HS-5 (cell line): ENCODE measurements around the gene INAFM1.
A peak's percentile ranks its signal among the peaks of the same experiment; 100 is the strongest.
"Not testable (repeated sequence)": the region's sequence is repeated elsewhere in the genome, so short reads cannot be mapped to it uniquely, and the experiment has no call there.

Experiments used
- DNase-seq: peaks from one replicate; pipeline ENCODE4 v3.0.0-alpha.2; 2012; ENCODE audit warnings: low read depth

INAFM1 gene

DNA sequence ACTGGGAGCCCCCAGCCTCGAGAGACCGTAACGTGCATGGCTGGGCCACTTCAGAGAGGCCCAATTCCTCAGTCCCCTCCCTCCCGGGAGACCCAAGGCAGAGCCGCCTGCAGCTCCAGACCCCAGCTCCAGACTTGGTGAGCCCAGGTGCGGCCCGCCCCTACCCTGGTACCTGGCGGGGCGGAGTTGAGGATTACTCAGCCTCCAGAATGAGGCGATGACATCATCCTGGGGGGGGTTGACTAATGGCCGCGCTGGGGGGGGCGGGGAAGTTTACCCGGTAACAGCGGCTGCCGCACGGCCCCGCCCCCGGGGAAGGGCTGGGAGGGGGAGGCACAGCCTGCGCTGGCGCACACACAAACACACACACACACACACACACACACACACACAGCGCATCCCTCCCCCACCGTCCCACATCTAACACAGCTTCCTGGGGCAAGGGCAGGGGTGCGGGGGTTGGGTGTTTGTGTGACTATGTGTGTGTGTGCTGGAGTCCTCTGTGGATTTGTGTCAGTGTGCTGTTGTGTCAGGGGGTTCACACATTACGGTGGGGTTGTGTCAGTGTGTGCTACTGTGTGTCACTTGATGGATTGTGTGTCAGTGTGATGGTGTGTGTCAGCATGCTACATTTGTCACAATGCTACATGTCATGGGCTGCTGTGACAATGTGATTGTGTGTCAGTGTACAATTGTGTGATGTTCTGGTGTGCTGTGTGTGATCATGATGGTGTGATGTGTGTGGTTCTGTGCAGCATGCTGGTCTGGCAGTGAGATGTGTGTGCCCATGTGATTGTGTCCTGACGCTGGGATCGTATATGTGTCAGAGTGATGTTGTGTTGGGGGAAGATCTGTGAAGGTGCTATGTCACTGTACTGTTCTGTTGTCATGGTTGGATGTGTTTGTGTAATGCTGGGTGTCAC lies 33.4 kb upstream of the INAFM1 start:
- DNase-seq = no peak

DNA sequence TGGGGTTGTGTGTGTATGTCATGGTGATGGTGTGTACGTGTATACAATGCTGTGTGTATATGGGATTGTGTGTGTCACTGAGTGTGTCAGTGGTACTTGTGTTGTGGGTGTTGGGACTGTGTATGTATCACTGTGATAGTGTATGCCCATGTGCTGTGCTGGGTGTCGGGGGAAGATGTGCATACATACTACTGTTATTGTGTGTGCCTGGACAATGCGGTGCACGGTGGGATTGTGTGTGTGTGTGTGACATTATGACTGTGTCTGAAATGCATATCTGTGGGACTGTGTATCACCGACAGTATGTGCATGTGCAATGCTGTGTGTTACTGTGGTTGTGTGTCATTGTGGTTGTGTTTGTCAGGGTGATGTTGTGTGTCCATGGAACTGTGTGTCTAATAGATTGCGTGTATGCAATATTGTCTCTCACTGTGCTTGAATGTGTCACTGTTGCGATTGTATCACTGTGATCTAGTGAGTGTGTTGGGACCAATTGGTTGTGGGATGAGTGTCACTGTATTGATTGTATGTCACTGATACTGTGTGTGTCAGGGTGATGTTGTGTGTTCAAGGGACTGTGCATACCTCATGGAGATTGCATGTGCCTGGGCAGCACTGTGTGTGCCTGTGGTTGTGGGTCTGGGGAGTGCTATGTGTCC lies 32.6 kb upstream of the INAFM1 start:
- no peak for DNase-seq

DNA sequence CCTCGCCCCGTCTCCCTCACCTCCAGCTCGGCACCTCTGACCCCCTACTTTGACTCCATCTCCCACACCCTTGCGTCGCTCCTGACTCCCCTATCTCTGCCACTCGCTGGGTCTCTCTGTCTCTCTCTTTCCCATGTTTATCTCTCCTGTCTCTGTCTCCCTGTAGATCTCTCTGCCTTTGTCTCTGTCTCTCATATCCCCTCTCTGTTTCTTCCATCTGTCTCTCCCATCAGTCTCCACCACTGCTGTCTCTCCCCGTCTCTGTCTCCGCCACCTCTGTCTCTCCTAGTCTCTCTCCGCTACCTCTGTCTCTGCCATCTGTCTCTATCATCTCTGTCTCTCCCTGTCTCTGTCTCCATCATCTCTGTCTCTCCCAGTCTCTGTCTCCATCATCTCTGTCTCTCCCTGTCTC lies 31.3 kb upstream of the INAFM1 start:
- no peak for DNase-seq

DNA sequence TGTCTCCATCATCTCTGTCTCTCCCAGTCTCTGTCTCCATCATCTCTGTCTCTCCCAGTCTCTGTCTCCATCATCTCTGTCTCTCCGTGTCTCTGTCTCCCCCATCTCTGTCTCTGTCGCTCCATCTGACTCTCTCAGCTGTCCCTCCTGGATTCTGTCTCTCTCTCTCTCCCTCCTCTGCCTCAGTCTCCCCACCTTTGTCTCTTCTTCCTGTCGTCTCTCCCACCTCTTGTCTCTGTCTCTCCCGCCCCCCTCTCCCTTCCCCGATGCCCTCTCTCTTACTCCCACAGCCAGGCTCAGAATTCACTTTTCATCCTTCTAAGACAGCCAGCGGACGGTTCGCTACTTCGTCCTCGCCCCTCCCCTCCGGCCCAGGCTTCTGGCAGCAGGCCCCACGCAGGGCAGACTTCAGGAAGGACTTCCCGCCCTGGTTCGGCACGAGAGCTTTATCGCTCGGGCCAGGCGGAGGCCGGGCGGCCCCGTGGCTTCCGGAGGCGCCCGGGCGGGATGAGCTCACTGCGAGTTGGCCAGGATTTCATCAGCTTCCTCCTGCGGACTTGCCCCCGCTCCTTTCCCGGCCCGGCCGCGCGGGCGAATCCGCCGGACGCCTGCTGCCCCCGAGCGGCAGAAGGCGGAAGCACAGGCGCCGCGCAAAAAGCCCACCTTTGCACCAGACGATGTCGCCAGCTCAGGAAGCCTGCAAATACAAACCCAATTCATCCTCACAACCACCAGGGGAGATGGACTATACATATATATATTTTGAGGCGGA lies 30.7 kb upstream of the INAFM1 start:
- DNase-seq = peak; percentile 86

DNA sequence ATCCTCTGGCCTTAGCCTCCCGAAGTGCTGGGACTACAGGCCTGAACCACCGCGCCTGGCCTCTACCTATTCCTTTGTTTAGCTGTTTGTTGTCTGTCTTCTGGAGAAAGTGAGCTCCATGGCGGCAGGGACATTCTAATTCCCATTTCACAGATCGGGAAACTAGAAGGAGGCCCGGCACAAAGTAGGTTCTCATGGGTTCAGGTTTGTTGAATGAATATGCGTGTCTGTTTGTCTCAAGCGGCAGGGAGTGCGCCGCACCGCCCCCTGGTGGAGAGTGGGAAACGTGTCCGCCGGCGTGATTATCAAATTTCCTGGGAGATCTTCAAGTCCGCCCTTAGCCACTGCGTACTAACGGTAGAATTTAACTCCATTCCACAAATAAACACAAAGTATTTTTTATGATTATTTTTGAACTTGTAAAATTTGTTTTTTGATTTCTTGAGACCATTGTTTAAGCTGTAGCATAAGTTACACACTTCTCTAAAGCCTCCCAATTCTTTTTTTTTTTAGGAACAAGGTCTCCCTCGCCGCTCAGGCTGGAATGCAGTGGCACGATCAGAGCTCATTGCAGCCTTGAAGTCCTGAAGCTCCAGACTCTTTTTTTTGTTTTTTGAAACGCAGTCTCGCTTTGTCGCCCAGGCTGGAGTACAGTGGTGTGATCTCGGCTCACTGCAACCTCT lies 27.2 kb upstream of the INAFM1 start:
- DNase-seq = no peak

DNA sequence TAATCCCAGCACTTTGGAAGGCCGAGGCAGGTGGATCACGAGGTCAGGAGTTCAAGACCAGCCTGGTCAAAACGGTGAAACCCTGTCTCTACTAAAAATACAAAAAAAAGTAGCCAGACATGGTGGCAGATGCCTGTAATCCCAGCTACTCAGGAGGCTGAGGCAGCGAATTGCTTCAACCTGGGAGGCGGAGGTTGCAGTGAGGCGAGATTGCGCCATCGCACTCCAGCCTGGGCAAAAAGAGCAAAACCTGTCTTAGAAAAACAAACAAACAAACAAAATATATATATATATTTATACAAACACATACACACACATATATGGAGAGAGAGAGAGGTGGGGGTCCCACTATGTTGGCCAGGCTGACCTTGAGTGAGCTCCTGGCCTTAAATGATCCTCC lies 21.7 kb upstream of the INAFM1 start:
- DNase-seq = not testable (repeated sequence)

DNA sequence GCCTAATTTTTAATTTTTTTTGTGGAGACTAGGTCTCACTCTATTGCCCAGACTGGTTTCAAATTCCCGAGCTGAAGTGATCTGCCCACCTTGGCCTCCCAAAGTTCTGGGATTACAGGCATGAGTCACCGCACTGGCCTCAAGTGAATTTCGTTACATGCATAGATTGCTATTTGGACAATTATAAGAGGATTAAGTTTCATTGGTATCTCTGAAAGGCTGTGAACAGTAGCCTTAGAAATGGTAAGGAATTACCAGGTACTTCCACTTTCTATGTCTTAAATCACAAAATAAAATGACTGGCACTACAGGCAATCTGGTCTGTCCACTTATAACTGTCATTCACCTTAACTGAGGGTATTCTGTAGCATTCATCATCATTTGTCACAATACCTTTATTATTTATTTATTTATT lies 21.2 kb upstream of the INAFM1 start:
- peak; percentile 82 for DNase-seq

DNA sequence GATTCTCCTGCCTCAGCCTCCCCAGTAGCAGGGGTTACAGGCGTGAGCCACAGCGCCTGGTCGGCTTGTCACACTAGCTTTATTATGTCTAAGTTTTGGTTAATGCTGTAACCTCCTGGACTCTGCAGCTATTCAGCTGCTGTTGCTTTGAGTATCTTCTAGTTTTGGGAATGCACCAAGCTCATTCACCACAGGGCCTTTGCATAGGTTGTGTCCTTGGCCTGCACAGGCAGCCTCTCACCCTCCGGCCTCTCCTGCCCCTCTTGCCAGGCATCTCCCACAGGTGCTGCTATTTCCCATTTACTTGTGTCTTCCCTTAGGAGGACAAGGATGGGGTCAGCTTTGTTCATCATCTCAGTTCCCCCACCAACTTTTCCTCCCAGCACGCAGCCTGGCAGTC lies 20.7 kb upstream of the INAFM1 start:
- DNase-seq = no peak

DNA sequence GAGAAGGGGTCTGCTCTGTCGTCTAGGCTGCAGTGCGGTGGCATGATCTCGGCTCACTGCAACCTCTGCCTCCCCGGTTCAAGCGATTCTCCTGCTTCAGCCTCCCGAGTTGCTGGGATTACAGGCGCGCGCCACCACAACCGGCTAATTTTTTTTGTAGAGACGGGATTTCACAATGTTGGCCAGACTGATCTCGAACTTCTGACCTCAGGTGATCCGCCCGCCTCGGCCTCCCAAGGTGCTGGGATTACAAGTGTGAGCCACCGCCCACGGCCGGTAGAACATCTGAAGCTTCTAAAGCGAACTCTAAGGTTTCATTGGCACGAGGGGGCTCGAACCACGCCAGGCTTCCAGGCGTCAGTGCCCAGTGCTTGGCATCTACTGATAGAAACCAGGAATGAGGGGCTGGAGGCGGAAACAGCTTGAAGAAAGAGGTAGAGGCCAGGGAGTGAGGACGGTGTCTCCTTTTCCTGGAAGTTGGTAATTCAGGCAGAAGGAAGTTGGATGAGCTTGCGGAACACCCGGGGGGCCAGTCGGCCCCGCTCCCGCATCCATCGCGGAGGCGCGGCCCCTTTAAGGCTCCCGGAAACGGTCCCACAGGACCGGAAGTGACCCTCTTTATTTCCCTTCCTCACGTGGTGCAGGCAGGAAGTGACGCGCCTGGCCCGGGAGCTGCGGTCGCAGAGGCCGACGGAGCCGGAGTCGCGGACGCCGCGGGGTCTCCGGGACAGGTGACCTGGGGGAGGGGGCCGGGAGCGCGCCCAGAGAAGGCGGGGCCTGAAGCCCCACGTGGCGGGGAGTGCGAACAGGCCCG lies 18.6 kb upstream of the INAFM1 start, which contains the start of gene CCDC9:
Gene CCDC9, plus strand, starts transcription at position 647 of the 814 bp plus-strand sequence. CDS start 1,876 bp downstream, outside the sequence.
- DNase-seq = peak; percentile 77

DNA sequence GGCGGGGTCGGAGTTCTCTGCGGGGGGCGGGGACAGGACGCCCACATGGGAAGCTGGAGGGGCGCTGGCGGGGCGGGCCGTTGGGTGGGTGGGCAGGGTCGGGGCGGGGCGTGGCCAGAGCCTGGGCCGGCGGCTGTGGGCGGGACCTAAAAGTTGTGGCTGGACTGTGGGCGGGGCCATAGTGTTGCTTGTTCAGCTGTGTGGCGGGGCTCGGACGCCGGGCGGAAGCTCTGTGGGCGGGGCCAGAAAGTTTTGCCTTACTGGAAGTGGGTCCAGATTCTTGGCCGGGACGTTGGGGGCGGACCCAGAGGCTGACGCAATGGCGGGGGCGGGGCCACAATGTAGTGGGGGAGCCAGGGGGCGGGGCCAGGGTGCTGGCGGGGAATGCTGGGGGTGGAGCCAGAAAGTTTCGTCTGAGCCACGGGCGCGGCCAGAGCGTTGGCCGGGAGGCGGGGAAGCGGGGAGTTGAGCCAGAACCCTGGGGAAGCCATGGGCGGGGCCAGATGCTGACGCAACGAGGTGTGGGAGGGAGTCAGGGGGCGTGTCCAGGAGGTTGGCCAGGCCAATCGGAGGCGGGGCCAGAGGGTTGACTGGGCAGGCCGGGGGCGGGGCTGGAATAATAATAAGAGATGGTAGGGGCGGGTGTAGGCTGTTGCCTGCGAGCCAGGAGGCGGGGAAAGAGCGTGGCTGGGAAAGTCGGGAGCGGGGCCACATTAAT lies 17.8 kb upstream of the INAFM1 start:
- peak; percentile 93 for DNase-seq

DNA sequence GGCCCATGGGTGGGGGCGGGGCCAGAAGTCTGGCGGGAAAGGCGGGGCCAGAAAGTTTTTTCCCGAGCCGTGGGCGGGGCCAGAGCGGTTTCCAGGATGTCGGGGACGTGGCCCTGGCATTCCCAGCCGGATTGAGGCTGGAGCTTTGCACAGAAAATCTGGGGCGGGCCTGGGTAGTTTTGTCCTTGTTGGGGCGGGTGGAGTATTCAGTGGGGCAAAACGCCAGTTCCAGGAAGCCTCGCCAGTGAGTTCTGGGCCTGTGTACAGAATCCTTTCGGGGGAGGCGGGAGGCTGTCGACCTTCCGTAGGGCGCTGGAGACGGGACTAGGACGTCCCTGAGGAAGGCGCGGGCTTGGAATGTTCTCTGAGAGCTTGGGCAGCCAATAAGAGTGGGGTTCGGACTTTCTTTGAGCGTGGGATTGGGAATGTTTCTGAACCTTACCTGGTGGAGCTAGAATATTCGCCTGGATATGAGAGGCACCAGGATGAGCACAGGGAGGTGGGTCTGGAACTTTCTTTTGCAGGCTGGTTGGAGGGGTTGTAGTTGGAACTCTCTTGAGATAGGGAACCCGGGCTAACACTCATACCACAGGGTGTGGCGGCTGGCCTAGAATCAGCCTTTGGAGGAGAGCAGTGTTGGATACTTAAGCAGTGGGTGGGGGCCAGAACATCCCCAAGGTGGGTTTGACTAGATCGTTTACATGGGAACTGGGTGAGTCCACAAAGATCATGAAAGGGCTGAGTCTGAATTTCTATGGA lies 17.1 kb upstream of the INAFM1 start:
- DNase-seq = no peak

DNA sequence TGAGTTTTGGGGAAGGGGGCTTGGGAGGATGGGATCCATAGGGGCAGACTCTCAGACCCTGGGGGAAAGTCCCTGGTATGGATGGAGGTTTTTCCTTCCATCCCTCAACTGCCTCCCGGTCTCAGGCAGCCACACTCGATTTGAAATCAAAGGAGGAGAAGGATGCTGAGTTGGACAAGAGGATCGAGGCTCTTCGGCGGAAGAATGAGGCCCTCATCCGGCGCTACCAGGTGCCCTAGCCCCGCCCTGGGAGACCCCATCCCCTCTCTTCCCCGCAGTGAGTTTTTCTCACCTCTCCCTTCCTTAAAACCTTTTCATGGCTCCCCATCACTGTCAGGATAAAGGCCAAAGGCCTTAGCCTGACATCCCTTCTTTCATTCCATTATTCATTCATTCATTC lies 16.3 kb upstream of the INAFM1 start:
- DNase-seq = no peak

DNA sequence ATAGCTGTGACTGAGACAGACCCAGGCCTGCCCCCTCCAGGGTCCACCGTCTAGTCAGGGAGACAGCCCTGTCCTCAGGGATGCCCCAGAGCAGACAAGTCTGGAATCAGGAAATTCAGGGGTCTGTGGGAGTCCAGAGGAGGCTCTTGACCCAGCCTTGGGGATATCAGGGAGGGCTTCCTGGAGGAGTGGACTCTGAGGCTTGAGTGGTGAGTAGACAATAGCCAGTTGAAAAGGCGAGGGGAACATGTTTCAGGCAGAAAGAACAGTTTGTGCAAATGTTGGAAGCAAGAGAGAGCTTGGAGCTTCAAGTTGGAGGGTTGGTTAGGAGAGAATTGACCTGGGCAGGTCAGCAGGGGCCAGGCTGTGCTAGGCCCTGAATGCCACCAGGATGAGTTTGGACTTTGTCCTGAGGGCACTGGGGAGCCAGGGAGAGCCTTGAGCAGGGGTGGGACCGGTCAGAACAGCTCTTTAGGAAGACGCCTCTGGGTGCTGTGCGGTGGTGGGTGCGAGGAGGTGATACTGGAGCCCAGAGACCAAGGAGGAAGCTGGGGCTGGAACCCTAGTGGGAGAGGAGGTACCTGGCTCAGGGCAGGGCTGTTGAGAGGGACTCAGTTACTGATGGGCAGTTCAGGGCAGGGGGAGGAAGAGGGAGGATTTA lies 15.7 kb upstream of the INAFM1 start:
- no peak for DNase-seq

DNA sequence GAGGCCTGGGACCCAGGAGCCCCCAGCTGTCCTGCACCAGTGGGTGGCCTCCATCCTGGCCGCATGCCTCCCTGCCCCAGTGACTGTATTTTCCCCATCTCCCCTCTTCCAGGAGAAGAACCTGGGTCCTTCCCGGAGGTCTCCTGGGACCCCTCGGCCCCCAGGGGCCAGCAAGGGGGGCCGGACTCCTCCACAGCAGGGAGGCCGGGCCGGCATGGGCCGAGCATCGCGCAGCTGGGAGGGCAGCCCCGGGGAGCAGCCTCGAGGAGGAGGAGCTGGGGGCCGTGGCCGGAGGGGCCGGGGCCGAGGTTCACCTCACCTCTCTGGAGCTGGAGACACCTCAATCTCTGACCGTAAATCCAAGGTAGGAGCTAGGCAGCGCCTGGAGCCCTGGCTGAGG lies 14.2 kb upstream of the INAFM1 start:
- DNase-seq = no peak

DNA sequence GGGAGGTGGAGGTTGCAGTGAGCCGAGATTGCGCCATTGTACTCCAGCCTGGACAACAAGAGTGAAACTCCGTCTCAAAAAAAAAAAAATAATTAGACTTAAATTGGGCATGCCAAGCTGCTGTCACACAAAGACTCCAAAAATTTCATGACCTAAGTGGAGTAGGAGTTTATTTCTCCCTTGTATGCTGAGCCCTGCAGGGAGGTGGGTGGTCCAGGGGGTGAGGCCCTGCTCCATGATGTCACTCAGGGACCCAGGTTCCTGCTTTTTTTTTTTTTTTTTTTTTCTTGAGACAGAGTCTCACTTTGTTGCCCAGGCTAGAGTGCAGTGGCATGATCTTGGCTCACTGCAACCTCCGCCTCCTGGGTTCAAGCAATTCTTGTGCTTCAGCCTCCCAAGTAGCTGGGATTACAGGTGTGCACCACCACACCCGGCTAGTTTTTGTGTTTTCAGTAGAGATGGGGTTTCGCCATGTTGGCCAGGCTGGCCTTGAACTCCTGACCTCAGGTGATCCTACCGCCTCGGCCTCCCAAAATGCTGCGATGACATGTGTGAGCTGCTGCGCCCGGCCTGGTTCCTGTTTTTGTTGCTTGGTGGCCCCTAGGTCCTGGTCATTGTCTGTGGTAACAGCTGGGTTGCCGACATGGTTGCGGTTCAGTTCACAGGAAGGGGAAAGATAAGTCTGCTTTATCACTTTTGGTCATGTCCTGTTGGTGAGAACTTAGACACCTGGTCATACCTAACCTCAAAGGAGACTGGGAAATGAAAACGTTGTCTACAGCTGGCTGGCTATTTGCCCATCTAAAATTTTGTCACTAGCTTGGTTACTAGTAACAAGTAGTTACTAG lies 12.5 kb upstream of the INAFM1 start:
- not testable (repeated sequence) for DNase-seq

DNA sequence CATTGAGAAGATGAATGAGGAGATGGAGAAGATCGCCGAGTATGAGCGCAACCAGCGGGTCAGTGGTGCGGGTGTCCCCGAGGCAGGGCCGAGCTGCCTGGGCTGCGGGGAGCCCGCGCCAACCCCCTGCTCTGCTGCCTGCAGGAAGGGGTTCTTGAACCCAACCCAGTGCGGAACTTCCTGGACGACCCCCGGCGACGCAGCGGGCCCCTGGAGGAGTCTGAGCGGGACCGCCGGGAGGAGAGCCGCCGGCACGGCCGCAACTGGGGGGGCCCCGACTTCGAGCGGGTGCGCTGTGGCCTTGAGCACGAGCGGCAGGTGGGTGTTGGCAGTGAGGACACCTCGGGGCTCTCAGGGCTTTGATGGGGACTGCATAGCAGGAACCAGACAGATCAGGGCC lies 10.1 kb upstream of the INAFM1 start:
- no peak for DNase-seq

DNA sequence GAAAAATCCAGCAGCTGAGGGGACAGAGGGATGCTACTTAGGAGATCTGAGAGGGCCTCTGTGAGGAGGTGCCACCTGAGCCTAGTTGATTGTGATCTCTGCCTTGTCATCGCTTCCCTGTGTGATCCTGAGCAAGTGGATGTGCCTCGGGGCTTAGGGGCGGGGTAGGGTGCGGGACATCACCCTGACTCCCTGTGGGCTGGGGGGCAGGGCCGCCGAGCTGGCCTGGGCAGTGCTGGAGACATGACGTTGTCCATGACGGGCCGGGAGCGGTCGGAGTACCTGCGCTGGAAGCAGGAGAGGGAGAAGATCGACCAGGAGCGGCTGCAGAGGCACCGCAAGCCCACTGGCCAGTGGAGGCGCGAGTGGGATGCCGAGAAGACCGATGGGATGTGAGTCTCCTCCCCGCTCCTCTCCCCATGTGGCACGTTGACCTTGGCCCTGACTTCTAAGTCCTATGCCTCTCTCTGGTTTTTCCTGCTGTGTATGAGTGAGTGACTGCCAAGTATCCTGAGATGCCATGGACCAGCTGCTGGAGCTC lies 8.2 kb upstream of the INAFM1 start:
- DNase-seq = no peak

DNA sequence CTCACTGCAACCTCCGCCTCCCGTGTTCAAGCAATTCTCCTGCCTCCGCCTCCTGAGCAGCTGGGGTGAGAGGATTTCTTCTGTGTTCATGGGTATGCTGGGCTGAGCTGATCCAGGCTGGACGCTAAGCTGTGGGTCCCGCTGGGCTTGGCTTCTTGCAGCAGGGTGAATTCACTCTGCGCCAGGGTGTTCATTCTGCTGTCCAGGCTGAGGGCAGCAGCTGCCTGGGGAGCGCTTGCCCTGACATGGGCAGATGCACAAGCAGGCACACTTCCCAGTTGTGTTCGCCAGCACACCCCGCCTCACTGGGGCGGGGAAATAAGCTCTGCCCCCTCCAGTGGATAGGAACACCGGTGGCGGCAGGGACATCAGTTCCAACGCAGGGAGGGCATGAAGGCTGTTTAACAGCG lies 7.3 kb upstream of the INAFM1 start:
- no peak for DNase-seq
